Measurements from ENCODE around the gene PWWP2B. TPM values are rescaled to one million over a fixed set of nuclear protein-coding genes. Genes with fewer than 3 reads are reported as not detected.

PWWP2B gene
- polyA plus RNA-seq, 1 experiment: 1.1 TPM

- H3K27me3 ChIP-seq (ENCODE audit: control insufficient read depth, insufficient read depth, low read length): no peaks in the 10 kb centered on the region
- no peak overlapping the region for H3K27ac ChIP-seq (ENCODE audit: low read depth, low read length)
- ChIA-PET POLR2A (no interaction called here), CTCF (interaction anchor here (0.6 to 1.5 kb wide), 5 partner anchors 53 to 256 kb away, joined by 3 to 5 read pairs (median 3); no protein-coding TSS in a partner anchor)
- H3K9me3 ChIP-seq (ENCODE audit: control insufficient read depth, insufficient read depth, low read length): peaks cover 20% of the 10 kb centered on the region
- DNase-seq (ENCODE audit: low read depth, low spot score): no peak
- H3K4me3 ChIP-seq (ENCODE audit: low read depth, low read length): no peak overlapping the region
- no peak for TF ChIP-seq CTCF (IDR thresholded peaks at IDR 0.05; ENCODE audit: low read depth, low read length)
Measured at GRCh38 chr10:132443983-132444876, 47.2 kb downstream of the PWWP2B start.

- H3K27ac ChIP-seq (ENCODE audit: low read depth, low read length): no peak overlapping the region
- DNase-seq (ENCODE audit: low read depth, low spot score): no peak
- TF ChIP-seq CTCF (IDR thresholded peaks at IDR 0.05; ENCODE audit: low read depth, low read length): no peak
- H3K4me3 ChIP-seq (ENCODE audit: low read depth, low read length): no peak overlapping the region
- ChIA-PET POLR2A (no interaction called here), CTCF (interaction anchor here (0.5 to 0.6 kb wide), 2 partner anchors 41 to 256 kb away, joined by 3 to 5 read pairs; no protein-coding TSS in a partner anchor)
- H3K9me3 ChIP-seq (ENCODE audit: control insufficient read depth, insufficient read depth, low read length): peaks cover 15% of the 10 kb centered on the region
- H3K27me3 ChIP-seq (ENCODE audit: control insufficient read depth, insufficient read depth, low read length): no peaks in the 10 kb centered on the region
Measured at GRCh38 chr10:132444877-132445351, 47.9 kb downstream of the PWWP2B start.

- POLR2A ChIA-PET: no interaction called here
- Histone ChIP-seq H3K27ac (ENCODE audit: low read depth, low read length) (no peak overlapping the region), H3K9me3 (ENCODE audit: control insufficient read depth, insufficient read depth, low read length) (peaks cover 10% of the 10 kb centered on the region), H3K4me3 (ENCODE audit: low read depth, low read length) (no peak overlapping the region), H3K27me3 (ENCODE audit: control insufficient read depth, insufficient read depth, low read length) (no peaks in the 10 kb centered on the region)
- DNase-seq (ENCODE audit: low read depth, low spot score): no peak
- CTCF ChIA-PET: interaction anchor here (0.5 kb wide), 1 partner anchor 40 kb away, joined by 3 read pairs; no protein-coding TSS in a partner anchor
- no peak for TF ChIP-seq CTCF (IDR thresholded peaks at IDR 0.05; ENCODE audit: low read depth, low read length)
Measured at GRCh38 chr10:132445516-132446194, 48.7 kb downstream of the PWWP2B start.

- no peak overlapping the region for H3K4me3 ChIP-seq (ENCODE audit: low read depth, low read length)
- no peak for DNase-seq (ENCODE audit: low read depth, low spot score)
- H3K27ac ChIP-seq (ENCODE audit: low read depth, low read length): no peak overlapping the region
- no peaks in the 10 kb centered on the region for H3K27me3 ChIP-seq (ENCODE audit: control insufficient read depth, insufficient read depth, low read length)
- peaks cover 5% of the 10 kb centered on the region for H3K9me3 ChIP-seq (ENCODE audit: control insufficient read depth, insufficient read depth, low read length)
- POLR2A ChIA-PET: no interaction called here
- CTCF ChIA-PET: no interaction called here
- TF ChIP-seq CTCF (IDR thresholded peaks at IDR 0.05; ENCODE audit: low read depth, low read length): no peak
Measured at GRCh38 chr10:132446195-132446581, 49.2 kb downstream of the PWWP2B start.
